ENCODE data around the gene MYMX. TPM values are rescaled to one million over a fixed set of nuclear protein-coding genes. Genes with fewer than 3 reads are reported as not detected.

Gene MYMX
- polyA plus RNA-seq, 1 donor from 2014 or later, result not detected

DNA sequence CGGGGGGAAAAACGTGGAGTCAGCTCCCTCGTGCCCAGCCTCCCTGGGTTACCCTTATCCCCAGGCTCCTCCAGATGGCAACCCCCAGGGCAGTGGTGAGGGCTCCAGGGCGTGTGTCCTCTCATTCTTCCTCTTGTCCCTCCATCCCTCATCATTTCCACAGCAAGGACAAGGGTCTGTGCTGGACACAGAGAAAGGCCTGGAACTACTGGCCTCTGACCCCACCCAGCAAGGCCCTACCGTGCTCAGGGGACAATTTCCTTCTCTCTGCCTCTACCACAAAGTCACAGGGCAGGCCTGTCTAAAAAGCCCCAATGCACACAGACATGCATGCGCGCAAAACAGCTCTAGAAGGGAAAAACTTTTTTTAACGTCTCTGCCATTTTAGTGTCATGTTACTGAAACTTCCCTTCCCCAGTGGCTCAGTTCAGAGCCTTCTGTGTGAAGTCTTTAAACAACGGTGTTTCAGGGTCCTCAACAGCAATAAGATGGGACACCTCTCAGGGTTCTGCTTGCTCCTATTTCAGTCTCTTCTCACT is 41.7 kb downstream of the MYMX start:
- peak overlapping the region; percentile 96 for H3K9ac ChIP-seq (ENCODE audit: low read length)
- H3K36me3 ChIP-seq (ENCODE audit: insufficient read depth, low read length), result no peaks in the 10 kb centered on the region
- no peaks in the 10 kb centered on the region for H3K9me3 ChIP-seq (ENCODE audit: low read length)
- H3K79me2 ChIP-seq (replicated peaks; ENCODE audit: insufficient read depth, low read length), result peaks cover 25% of the 10 kb centered on the region
- H2AFZ ChIP-seq (ENCODE audit: low read depth, low read length), result no peak overlapping the region
- no peaks in the 10 kb centered on the region for H4K20me1 ChIP-seq (ENCODE audit: insufficient read depth)
- H3K9me2 ChIP-seq (ENCODE audit: insufficient read depth, low read length), result no peaks in the 10 kb centered on the region
- H3K4me3 ChIP-seq (ENCODE audit: low read length), result no peak overlapping the region
- no peaks in the 10 kb centered on the region for H3K27me3 ChIP-seq (ENCODE audit: insufficient read depth, low read depth, low read length)
- H3K27ac ChIP-seq (ENCODE audit: low read length), result no peak overlapping the region
- H3F3A ChIP-seq (ENCODE audit: insufficient read depth, low read length, poor library complexity, severe bottlenecking), result no peaks in the 10 kb centered on the region
- no peak overlapping the region for H3K4me2 ChIP-seq (ENCODE audit: low read length)
- TF ChIP-seq RAD21 (conservative IDR thresholded peaks at IDR 0.05) (no peak), EZH2 (IDR thresholded peaks at IDR 0.05; ENCODE audit: borderline replicate concordance, insufficient read depth, low read length, poor library complexity, severe bottlenecking) (no peak), TAF1 (IDR thresholded peaks at IDR 0.05; ENCODE audit: low read depth) (no peak), MXI1 (conservative IDR thresholded peaks at IDR 0.05; ENCODE audit: poor library complexity, severe bottlenecking) (no peak), EP300 (conservative IDR thresholded peaks at IDR 0.05; ENCODE audit: poor library complexity, severe bottlenecking) (no peak), SMC3 (conservative IDR thresholded peaks at IDR 0.05; ENCODE audit: poor library complexity) (no peak), POLR2AphosphoS5 (IDR thresholded peaks at IDR 0.05) (no peak)
- TF ChIP-seq, protein P1, sequence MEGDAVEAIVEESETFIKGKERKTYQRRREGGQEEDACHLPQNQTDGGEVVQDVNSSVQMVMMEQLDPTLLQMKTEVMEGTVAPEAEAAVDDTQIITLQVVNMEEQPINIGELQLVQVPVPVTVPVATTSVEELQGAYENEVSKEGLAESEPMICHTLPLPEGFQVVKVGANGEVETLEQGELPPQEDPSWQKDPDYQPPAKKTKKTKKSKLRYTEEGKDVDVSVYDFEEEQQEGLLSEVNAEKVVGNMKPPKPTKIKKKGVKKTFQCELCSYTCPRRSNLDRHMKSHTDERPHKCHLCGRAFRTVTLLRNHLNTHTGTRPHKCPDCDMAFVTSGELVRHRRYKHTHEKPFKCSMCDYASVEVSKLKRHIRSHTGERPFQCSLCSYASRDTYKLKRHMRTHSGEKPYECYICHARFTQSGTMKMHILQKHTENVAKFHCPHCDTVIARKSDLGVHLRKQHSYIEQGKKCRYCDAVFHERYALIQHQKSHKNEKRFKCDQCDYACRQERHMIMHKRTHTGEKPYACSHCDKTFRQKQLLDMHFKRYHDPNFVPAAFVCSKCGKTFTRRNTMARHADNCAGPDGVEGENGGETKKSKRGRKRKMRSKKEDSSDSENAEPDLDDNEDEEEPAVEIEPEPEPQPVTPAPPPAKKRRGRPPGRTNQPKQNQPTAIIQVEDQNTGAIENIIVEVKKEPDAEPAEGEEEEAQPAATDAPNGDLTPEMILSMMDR (IDR thresholded peaks at IDR 0.05; ENCODE audit: poor library complexity, severe bottlenecking), result no peak
- TF ChIP-seq, protein P2, sequence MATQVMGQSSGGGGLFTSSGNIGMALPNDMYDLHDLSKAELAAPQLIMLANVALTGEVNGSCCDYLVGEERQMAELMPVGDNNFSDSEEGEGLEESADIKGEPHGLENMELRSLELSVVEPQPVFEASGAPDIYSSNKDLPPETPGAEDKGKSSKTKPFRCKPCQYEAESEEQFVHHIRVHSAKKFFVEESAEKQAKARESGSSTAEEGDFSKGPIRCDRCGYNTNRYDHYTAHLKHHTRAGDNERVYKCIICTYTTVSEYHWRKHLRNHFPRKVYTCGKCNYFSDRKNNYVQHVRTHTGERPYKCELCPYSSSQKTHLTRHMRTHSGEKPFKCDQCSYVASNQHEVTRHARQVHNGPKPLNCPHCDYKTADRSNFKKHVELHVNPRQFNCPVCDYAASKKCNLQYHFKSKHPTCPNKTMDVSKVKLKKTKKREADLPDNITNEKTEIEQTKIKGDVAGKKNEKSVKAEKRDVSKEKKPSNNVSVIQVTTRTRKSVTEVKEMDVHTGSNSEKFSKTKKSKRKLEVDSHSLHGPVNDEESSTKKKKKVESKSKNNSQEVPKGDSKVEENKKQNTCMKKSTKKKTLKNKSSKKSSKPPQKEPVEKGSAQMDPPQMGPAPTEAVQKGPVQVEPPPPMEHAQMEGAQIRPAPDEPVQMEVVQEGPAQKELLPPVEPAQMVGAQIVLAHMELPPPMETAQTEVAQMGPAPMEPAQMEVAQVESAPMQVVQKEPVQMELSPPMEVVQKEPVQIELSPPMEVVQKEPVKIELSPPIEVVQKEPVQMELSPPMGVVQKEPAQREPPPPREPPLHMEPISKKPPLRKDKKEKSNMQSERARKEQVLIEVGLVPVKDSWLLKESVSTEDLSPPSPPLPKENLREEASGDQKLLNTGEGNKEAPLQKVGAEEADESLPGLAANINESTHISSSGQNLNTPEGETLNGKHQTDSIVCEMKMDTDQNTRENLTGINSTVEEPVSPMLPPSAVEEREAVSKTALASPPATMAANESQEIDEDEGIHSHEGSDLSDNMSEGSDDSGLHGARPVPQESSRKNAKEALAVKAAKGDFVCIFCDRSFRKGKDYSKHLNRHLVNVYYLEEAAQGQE (IDR thresholded peaks at IDR 0.05; ENCODE audit: borderline replicate concordance), result no peak

DNA sequence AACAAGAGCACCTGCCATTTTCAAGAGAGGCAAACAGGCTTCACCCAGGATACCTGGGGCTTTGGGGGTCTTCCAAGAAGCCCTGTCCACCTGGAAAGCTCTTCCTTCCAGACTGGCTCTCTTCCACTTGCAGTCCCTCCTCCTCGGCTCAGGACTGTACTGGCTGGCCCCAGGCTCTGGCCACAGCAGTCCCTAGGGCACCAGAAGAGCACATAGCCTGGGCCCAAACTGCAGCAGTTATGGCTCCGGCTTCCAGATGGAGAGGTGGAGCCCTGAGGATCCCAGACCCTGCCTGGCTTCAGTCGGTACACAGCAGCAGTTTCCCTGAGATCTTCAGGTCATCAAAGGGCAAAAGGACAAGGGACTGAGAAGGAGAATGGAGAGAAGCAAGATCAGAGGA is 42.2 kb downstream of the MYMX start:
- H2AFZ ChIP-seq (ENCODE audit: low read depth, low read length), result no peak overlapping the region
- no peaks in the 10 kb centered on the region for H3K9me2 ChIP-seq (ENCODE audit: insufficient read depth, low read length)
- H3K4me2 ChIP-seq (ENCODE audit: low read length), result no peak overlapping the region
- H3K79me2 ChIP-seq (replicated peaks; ENCODE audit: insufficient read depth, low read length), result peaks cover 30% of the 10 kb centered on the region
- no peaks in the 10 kb centered on the region for H3K36me3 ChIP-seq (ENCODE audit: insufficient read depth, low read length)
- no peak overlapping the region for H3K9ac ChIP-seq (ENCODE audit: low read length)
- no peaks in the 10 kb centered on the region for H3K27me3 ChIP-seq (ENCODE audit: insufficient read depth, low read depth, low read length)
- H4K20me1 ChIP-seq (ENCODE audit: insufficient read depth), result no peaks in the 10 kb centered on the region
- H3K9me3 ChIP-seq (ENCODE audit: low read length), result no peaks in the 10 kb centered on the region
- H3F3A ChIP-seq (ENCODE audit: insufficient read depth, low read length, poor library complexity, severe bottlenecking), result no peaks in the 10 kb centered on the region
- no peak overlapping the region for H3K4me3 ChIP-seq (ENCODE audit: low read length)
- H3K27ac ChIP-seq (ENCODE audit: low read length), result no peak overlapping the region
- no peak for TF ChIP-seq MXI1 (conservative IDR thresholded peaks at IDR 0.05; ENCODE audit: poor library complexity, severe bottlenecking)
- TF ChIP-seq POLR2AphosphoS5 (IDR thresholded peaks at IDR 0.05), result no peak
- TF ChIP-seq EZH2 (IDR thresholded peaks at IDR 0.05; ENCODE audit: borderline replicate concordance, insufficient read depth, low read length, poor library complexity, severe bottlenecking), result no peak
- TF ChIP-seq TAF1 (IDR thresholded peaks at IDR 0.05; ENCODE audit: low read depth), result no peak
- TF ChIP-seq RAD21 (conservative IDR thresholded peaks at IDR 0.05), result no peak
- no peak for TF ChIP-seq EP300 (conservative IDR thresholded peaks at IDR 0.05; ENCODE audit: poor library complexity, severe bottlenecking)
- TF ChIP-seq, protein P2 (IDR thresholded peaks at IDR 0.05; ENCODE audit: borderline replicate concordance), result no peak
- TF ChIP-seq SMC3 (conservative IDR thresholded peaks at IDR 0.05; ENCODE audit: poor library complexity), result no peak
- TF ChIP-seq, protein P1 (IDR thresholded peaks at IDR 0.05; ENCODE audit: poor library complexity, severe bottlenecking), result no peak

Data from neural cell (in vitro differentiated cells).